Hematopoietic multipotent progenitor cell treated with erythropoietin and hydrocortisone succinate and interleukin-3 and kit ligand, for 15 days (in vitro differentiated cells): Measurements from ENCODE around the gene ACTRT2.

Source experiments
- DNase-seq: peaks from one replicate; pipeline ENCODE4 v3.0.0-alpha.2; 2015; ENCODE audit warnings: low spot score

ACTRT2 gene

GRCh38 chr1:3033040-3033789, 11.9 kb downstream of the ACTRT2 start:
- DNase-seq: no peak

GRCh38 chr1:3033790-3034090, 12.5 kb downstream of the ACTRT2 start:
- DNase-seq: no peak

- no peak for DNase-seq
These were observed 12.9 kb downstream of the ACTRT2 start for GRCh38 chr1:3034162-3034561.

- no peak for DNase-seq
These were observed 13.7 kb downstream of the ACTRT2 start for GRCh38 chr1:3034728-3035562.

- no peak for DNase-seq
These were observed 14.5 kb downstream of the ACTRT2 start for GRCh38 chr1:3035563-3036446.

GRCh38 chr1:3036447-3037280, 15.4 kb downstream of the ACTRT2 start:
- no peak for DNase-seq

GRCh38 chr1:3037281-3038040, 16.2 kb downstream of the ACTRT2 start:
- no peak for DNase-seq

- DNase-seq: no peak
These were observed 16.9 kb downstream of the ACTRT2 start for GRCh38 chr1:3038113-3038551.

GRCh38 chr1:3038571-3039181, 17.4 kb downstream of the ACTRT2 start:
- DNase-seq: no peak

- no peak for DNase-seq
These were observed 18.7 kb downstream of the ACTRT2 start for GRCh38 chr1:3040004-3040403.

GRCh38 chr1:3042481-3042880, 21.2 kb downstream of the ACTRT2 start:
- no peak for DNase-seq

- DNase-seq: no peak
These were observed 27.9 kb downstream of the ACTRT2 start for GRCh38 chr1:3049164-3049563.

GRCh38 chr1:3049905-3050304, 28.6 kb downstream of the ACTRT2 start:
- no peak for DNase-seq

- DNase-seq: no peak
These were observed 29.3 kb downstream of the ACTRT2 start for GRCh38 chr1:3050603-3051002.

- DNase-seq: no peak
These were observed 30.3 kb downstream of the ACTRT2 start for GRCh38 chr1:3051270-3052268.

GRCh38 chr1:3052501-3052900, 31.2 kb downstream of the ACTRT2 start:
- DNase-seq: no peak

- no peak for DNase-seq
These were observed 32.2 kb downstream of the ACTRT2 start for GRCh38 chr1:3053366-3053980.

GRCh38 chr1:3053986-3054385, 32.7 kb downstream of the ACTRT2 start:
- no peak for DNase-seq

- no peak for DNase-seq
These were observed 33.2 kb downstream of the ACTRT2 start for GRCh38 chr1:3054474-3054873.
